HG03025 (cell line): ENCODE data around the gene C10orf90.
"Not testable (repeated sequence)": the region's sequence is repeated elsewhere in the genome, so short reads cannot be mapped to it uniquely, and the experiment has no call there.

Experiments used
- ATAC-seq: cut with Tn5 transposase; IDR thresholded peaks from one replicate; pipeline ENCODE4 v1.9.1; 2021; ENCODE audit warnings: mild to moderate bottlenecking, moderate library complexity; ENCODE audit not compliant: unreplicated experiment, low FRiP score

The C10orf90 gene

GRCh38 chr10:126561921-126562680, 108.4 kb downstream of the C10orf90 start:
- no peak for ATAC-seq

GRCh38 chr10:126561294-126561920, 109.1 kb downstream of the C10orf90 start:
- ATAC-seq, result no peak

GRCh38 chr10:126558881-126559280, 111.6 kb downstream of the C10orf90 start:
- no peak for ATAC-seq

- ATAC-seq, result no peak
Measured at GRCh38 chr10:126551202-126551601, 119.3 kb downstream of the C10orf90 start.

GRCh38 chr10:126550586-126550985, 119.9 kb downstream of the C10orf90 start:
- not testable (repeated sequence) for ATAC-seq

- ATAC-seq, result no peak
Measured at GRCh38 chr10:126549344-126549743, 121.1 kb downstream of the C10orf90 start.

GRCh38 chr10:126544565-126544964, 125.9 kb downstream of the C10orf90 start:
- no peak for ATAC-seq

- no peak for ATAC-seq
Measured at GRCh38 chr10:126538439-126539135, 131.9 kb downstream of the C10orf90 start.

- no peak for ATAC-seq
Measured at GRCh38 chr10:126536656-126537055, 133.8 kb downstream of the C10orf90 start.

GRCh38 chr10:126536148-126536547, 134.3 kb downstream of the C10orf90 start:
- ATAC-seq, result no peak

- no peak for ATAC-seq
Measured at GRCh38 chr10:126533644-126534043, 136.8 kb downstream of the C10orf90 start.

- ATAC-seq, result no peak
Measured at GRCh38 chr10:126528315-126528835, 142.1 kb downstream of the C10orf90 start.

- no peak for ATAC-seq
Measured at GRCh38 chr10:126527645-126528314, 142.7 kb downstream of the C10orf90 start.

- ATAC-seq, result no peak
Measured at GRCh38 chr10:126525326-126525725, 145.2 kb downstream of the C10orf90 start.

GRCh38 chr10:126524526-126524925, 146.0 kb downstream of the C10orf90 start:
- no peak for ATAC-seq

- ATAC-seq, result no peak
Measured at GRCh38 chr10:126523071-126523470, 147.4 kb downstream of the C10orf90 start.

GRCh38 chr10:126521399-126521798, 149.1 kb downstream of the C10orf90 start:
- no peak for ATAC-seq

- no peak for ATAC-seq
Measured at GRCh38 chr10:126520751-126521317, 149.7 kb downstream of the C10orf90 start.

- ATAC-seq, result no peak
Measured at GRCh38 chr10:126519992-126520391, 150.5 kb downstream of the C10orf90 start.

GRCh38 chr10:126519185-126519584, 151.3 kb downstream of the C10orf90 start:
- no peak for ATAC-seq
